Measurements from ENCODE around the gene SLC6A13.

DNA sequence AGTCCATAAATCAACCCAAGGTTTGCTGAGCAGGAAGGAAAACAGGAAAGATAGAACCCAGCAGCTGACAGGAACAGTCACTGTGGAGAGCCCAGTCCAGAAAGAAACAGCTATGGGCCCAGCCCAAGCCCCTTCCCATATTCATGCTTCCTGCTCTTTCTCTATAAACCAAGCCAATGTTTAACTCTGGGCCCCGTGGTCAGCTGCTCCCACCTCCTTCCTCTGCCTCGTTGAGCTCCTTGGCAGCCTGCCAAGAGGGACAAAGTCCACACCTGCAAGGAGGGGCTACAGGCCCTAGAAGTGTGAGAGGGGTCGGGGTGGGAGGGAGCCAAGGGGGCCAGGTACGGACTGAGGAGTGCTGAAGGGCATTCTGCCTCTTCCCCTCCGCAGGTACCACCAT, 10.0 kb downstream of the SLC6A13 start:
- no peak for TF ChIP-seq EZH2phosphoT487 (IDR thresholded peaks at IDR 0.05; ENCODE audit: insufficient read depth, low read depth)
- no peak for TF ChIP-seq EZH2 (IDR thresholded peaks at IDR 0.05; ENCODE audit: insufficient read depth, poor library complexity, severe bottlenecking)

Measured in GM23248 (cell line).